ENCODE data around the gene TTLL8. TPM values are rescaled to one million over a fixed set of nuclear protein-coding genes. Genes with fewer than 3 reads are reported as not detected.

The TTLL8 gene
- total and polyA plus RNA-seq, 4 donors: not detected

DNA sequence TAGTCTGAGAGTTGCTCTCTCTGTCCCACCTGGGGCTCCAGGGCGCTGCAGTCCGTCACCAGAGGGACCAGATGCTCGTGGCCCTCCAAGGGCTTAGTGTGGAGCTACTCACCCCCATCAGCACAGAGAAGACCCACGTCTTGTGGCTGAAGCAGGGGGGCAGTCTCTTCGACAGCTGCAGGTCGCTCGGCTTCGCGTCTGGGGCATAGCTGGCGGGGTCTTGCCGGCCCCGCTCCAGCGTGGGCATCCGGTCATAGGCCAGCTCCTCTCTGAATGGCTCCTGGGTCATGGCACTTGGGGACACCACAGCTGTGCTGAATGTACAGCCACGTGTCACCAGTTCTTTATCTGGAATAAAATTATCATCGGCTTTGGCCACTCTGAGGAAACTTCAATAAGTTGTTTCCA, 26.5 kb upstream of the TTLL8 start:
- Histone ChIP-seq H3K27ac (ENCODE audit: low read depth in 1 of 2, low read length in 2 of 2) (no peak overlapping the region), H3K36me3 (ENCODE audit: control insufficient read depth in 4 of 4, insufficient read depth in 3 of 4, low read depth in 1 of 4, low read length in 3 of 4) (no peaks in the 10 kb centered on the region), H3K9me3 (ENCODE audit: control insufficient read depth in 4 of 4, low read length in 3 of 4) (no peaks in the 10 kb centered on the region), H3K27me3 (ENCODE audit: control insufficient read depth in 4 of 4, insufficient read depth in 4 of 4, low read length in 3 of 4) (peaks cover 0 to 2% (median 0%) of the 10 kb centered on the region in 4 donors), H3K9ac (ENCODE audit: low read depth in 1 of 2, low read length in 2 of 2) (no peak overlapping the region), H3K4me3 (ENCODE audit: low read depth in 1 of 3, low read length in 3 of 3) (no peak overlapping the region), H3K4me1 (ENCODE audit: control insufficient read depth in 4 of 4, insufficient read depth in 4 of 4, low read length in 3 of 4) (no peaks in the 10 kb centered on the region)
- no peak for DNase-seq (ENCODE audit: low spot score)
- 78% methylated on average over 16 of the region's 16 CpGs for WGBS
- TF ChIP-seq, protein P1, sequence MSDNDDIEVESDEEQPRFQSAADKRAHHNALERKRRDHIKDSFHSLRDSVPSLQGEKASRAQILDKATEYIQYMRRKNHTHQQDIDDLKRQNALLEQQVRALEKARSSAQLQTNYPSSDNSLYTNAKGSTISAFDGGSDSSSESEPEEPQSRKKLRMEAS (IDR thresholded peaks at IDR 0.05): no peak
- TF ChIP-seq NR2F2 (IDR thresholded peaks at IDR 0.05) (no peak), FOXA2 (IDR thresholded peaks at IDR 0.05) (no peak), YY1 (IDR thresholded peaks at IDR 0.05) (no peak), TAF1 (conservative IDR thresholded peaks at IDR 0.05) (no peak), HNF4G (IDR thresholded peaks at IDR 0.05) (no peak), SP1 (IDR thresholded peaks at IDR 0.05) (no peak), RAD21 (IDR thresholded peaks at IDR 0.05) (no peak), HNF4A (conservative IDR thresholded peaks at IDR 0.05) (no peak), RXRA (IDR thresholded peaks at IDR 0.05) (no peak), EGR1 (IDR thresholded peaks at IDR 0.05; ENCODE audit: low read depth in 2 of 2) (no peak)
- TF ChIP-seq, protein P2, sequence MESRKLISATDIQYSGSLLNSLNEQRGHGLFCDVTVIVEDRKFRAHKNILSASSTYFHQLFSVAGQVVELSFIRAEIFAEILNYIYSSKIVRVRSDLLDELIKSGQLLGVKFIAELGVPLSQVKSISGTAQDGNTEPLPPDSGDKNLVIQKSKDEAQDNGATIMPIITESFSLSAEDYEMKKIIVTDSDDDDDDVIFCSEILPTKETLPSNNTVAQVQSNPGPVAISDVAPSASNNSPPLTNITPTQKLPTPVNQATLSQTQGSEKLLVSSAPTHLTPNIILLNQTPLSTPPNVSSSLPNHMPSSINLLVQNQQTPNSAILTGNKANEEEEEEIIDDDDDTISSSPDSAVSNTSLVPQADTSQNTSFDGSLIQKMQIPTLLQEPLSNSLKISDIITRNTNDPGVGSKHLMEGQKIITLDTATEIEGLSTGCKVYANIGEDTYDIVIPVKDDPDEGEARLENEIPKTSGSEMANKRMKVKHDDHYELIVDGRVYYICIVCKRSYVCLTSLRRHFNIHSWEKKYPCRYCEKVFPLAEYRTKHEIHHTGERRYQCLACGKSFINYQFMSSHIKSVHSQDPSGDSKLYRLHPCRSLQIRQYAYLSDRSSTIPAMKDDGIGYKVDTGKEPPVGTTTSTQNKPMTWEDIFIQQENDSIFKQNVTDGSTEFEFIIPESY (IDR thresholded peaks at IDR 0.05): no peak
- TF ChIP-seq, protein P3, sequence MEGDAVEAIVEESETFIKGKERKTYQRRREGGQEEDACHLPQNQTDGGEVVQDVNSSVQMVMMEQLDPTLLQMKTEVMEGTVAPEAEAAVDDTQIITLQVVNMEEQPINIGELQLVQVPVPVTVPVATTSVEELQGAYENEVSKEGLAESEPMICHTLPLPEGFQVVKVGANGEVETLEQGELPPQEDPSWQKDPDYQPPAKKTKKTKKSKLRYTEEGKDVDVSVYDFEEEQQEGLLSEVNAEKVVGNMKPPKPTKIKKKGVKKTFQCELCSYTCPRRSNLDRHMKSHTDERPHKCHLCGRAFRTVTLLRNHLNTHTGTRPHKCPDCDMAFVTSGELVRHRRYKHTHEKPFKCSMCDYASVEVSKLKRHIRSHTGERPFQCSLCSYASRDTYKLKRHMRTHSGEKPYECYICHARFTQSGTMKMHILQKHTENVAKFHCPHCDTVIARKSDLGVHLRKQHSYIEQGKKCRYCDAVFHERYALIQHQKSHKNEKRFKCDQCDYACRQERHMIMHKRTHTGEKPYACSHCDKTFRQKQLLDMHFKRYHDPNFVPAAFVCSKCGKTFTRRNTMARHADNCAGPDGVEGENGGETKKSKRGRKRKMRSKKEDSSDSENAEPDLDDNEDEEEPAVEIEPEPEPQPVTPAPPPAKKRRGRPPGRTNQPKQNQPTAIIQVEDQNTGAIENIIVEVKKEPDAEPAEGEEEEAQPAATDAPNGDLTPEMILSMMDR (IDR thresholded peaks at IDR 0.05; ENCODE audit: low read depth, low read length, missing input control): no peak
- TF ChIP-seq, protein P4, sequence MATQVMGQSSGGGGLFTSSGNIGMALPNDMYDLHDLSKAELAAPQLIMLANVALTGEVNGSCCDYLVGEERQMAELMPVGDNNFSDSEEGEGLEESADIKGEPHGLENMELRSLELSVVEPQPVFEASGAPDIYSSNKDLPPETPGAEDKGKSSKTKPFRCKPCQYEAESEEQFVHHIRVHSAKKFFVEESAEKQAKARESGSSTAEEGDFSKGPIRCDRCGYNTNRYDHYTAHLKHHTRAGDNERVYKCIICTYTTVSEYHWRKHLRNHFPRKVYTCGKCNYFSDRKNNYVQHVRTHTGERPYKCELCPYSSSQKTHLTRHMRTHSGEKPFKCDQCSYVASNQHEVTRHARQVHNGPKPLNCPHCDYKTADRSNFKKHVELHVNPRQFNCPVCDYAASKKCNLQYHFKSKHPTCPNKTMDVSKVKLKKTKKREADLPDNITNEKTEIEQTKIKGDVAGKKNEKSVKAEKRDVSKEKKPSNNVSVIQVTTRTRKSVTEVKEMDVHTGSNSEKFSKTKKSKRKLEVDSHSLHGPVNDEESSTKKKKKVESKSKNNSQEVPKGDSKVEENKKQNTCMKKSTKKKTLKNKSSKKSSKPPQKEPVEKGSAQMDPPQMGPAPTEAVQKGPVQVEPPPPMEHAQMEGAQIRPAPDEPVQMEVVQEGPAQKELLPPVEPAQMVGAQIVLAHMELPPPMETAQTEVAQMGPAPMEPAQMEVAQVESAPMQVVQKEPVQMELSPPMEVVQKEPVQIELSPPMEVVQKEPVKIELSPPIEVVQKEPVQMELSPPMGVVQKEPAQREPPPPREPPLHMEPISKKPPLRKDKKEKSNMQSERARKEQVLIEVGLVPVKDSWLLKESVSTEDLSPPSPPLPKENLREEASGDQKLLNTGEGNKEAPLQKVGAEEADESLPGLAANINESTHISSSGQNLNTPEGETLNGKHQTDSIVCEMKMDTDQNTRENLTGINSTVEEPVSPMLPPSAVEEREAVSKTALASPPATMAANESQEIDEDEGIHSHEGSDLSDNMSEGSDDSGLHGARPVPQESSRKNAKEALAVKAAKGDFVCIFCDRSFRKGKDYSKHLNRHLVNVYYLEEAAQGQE (IDR thresholded peaks at IDR 0.05): no peak
- TF ChIP-seq, protein P5, sequence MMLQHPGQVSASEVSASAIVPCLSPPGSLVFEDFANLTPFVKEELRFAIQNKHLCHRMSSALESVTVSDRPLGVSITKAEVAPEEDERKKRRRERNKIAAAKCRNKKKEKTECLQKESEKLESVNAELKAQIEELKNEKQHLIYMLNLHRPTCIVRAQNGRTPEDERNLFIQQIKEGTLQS (IDR thresholded peaks at IDR 0.05): no peak

DNA sequence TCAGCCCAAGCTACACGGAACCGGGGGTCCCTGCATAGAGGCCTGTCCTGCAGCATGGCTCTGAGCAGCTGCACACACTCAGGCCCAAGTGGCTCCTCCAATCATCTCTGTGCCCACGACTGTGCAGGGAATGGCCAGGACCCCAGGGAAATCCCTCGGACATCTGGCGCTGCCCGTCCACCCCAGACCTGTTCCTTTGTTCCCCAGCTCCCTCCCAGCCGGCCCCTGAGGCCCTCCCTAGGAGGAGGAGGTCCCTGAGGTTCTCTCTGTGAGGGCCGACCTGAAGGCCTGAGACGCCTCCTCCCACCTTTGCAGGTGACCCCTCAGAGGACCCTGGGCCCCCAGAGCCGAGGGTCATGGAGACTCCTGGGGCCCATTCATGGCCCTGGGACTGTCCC, 26.0 kb upstream of the TTLL8 start:
- 76% methylated on average over 10 of the region's 10 CpGs for WGBS

More for the DNA sequence above, 26.0 kb upstream of the TTLL8 start:
- no peak for DNase-seq (ENCODE audit: low spot score)
- Histone ChIP-seq H3K27ac (ENCODE audit: low read depth in 1 of 2, low read length in 2 of 2) (no peak overlapping the region), H3K36me3 (ENCODE audit: control insufficient read depth in 4 of 4, insufficient read depth in 3 of 4, low read depth in 1 of 4, low read length in 3 of 4) (no peaks in the 10 kb centered on the region), H3K4me3 (ENCODE audit: low read depth in 1 of 3, low read length in 3 of 3) (no peak overlapping the region), H3K9me3 (ENCODE audit: control insufficient read depth in 4 of 4, low read length in 3 of 4) (no peaks in the 10 kb centered on the region), H3K9ac (ENCODE audit: low read depth in 1 of 2, low read length in 2 of 2) (no peak overlapping the region), H3K4me1 (ENCODE audit: control insufficient read depth in 4 of 4, insufficient read depth in 4 of 4, low read length in 3 of 4) (no peaks in the 10 kb centered on the region), H3K27me3 (ENCODE audit: control insufficient read depth in 4 of 4, insufficient read depth in 4 of 4, low read length in 3 of 4) (peaks cover 0 to 2% (median 0%) of the 10 kb centered on the region in 4 donors)
- TF ChIP-seq RXRA (IDR thresholded peaks at IDR 0.05) (no peak), YY1 (IDR thresholded peaks at IDR 0.05) (no peak), GABPA (IDR thresholded peaks at IDR 0.05 in 1 of 2, conservative IDR thresholded peaks at IDR 0.05 in 1 of 2) (no peak), TAF1 (conservative IDR thresholded peaks at IDR 0.05) (no peak), JUND (IDR thresholded peaks at IDR 0.05) (no peak), FOXA2 (IDR thresholded peaks at IDR 0.05) (no peak), SP1 (IDR thresholded peaks at IDR 0.05) (no peak), NR2F2 (IDR thresholded peaks at IDR 0.05) (no peak), FOXA1 (IDR thresholded peaks at IDR 0.05) (no peak), HNF4A (conservative IDR thresholded peaks at IDR 0.05) (no peak)
- TF ChIP-seq, protein P5 (IDR thresholded peaks at IDR 0.05): no peak
- TF ChIP-seq, protein P4 (IDR thresholded peaks at IDR 0.05): no peak
- TF ChIP-seq, protein P2 (IDR thresholded peaks at IDR 0.05): no peak
